AG09309 (cell line): ENCODE results near the gene ETV3.

Experiments used
- DNase-seq: peaks from one replicate; pipeline ENCODE4 v3.0.0-alpha.2; 2010; ENCODE audit warnings: low read depth
- H3K4me3 ChIP-seq: 2 replicates; pipeline ENCODE4 v1.5.1; 2011; ENCODE audit warnings: mild to moderate bottlenecking, low read depth, low read length, moderate library complexity; ENCODE audit not compliant: control insufficient read depth
- TF ChIP-seq, protein P1 (sequence below): IDR thresholded peaks from 2 replicates; pipeline ENCODE4 v1.5.1; 2011; ENCODE audit warnings: mild to moderate bottlenecking, low read depth, low read length, inconsistent platforms; ENCODE audit not compliant: insufficient read depth, control insufficient read depth; ENCODE audit errors: missing control alignments

ETV3 gene

DNA sequence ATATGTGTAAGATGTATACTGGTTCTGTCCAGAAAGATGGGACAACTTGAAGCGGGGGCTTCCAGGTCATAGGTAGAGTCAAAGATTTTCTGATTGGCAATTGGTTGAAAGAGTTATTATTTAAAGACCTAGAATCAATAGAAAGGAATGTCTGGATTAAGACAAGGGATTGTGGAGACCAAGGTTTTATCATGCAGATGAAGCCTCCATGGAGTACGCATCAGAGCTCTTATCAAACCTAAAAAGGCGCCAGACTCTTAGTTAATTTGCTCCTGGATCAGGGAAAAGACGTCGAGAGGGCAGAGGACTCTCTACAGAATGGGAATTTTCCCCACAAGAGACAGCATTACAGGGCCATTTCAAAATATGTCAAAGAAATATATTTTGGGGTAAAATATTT, 23.7 kb upstream of the ETV3 start:
- no peak overlapping the region for H3K4me3 ChIP-seq
- TF ChIP-seq, protein P1, sequence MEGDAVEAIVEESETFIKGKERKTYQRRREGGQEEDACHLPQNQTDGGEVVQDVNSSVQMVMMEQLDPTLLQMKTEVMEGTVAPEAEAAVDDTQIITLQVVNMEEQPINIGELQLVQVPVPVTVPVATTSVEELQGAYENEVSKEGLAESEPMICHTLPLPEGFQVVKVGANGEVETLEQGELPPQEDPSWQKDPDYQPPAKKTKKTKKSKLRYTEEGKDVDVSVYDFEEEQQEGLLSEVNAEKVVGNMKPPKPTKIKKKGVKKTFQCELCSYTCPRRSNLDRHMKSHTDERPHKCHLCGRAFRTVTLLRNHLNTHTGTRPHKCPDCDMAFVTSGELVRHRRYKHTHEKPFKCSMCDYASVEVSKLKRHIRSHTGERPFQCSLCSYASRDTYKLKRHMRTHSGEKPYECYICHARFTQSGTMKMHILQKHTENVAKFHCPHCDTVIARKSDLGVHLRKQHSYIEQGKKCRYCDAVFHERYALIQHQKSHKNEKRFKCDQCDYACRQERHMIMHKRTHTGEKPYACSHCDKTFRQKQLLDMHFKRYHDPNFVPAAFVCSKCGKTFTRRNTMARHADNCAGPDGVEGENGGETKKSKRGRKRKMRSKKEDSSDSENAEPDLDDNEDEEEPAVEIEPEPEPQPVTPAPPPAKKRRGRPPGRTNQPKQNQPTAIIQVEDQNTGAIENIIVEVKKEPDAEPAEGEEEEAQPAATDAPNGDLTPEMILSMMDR: no peak
- DNase-seq: no peak

DNA sequence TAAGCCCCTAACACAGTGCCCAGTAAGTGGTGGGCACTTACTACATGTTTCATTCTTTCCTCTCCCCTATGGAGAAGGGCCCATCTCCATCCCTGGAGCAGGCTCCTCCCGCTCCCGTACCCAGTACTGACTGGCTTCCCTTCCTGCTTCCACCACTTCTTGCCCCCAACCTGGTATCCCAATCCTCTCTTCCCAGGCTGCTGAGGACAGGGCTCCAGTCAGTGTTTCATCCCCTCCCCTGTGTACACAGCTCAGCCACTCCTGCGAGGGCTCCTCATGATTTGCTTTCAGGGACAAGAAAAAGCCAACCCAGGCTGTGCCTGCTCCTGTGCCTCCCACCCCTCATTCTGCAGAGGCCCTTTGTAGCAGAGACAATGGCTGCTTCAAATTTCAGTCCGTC, 20.8 kb upstream of the ETV3 start:
- TF ChIP-seq, protein P1: no peak
- no peak overlapping the region for H3K4me3 ChIP-seq
- DNase-seq: no peak

DNA sequence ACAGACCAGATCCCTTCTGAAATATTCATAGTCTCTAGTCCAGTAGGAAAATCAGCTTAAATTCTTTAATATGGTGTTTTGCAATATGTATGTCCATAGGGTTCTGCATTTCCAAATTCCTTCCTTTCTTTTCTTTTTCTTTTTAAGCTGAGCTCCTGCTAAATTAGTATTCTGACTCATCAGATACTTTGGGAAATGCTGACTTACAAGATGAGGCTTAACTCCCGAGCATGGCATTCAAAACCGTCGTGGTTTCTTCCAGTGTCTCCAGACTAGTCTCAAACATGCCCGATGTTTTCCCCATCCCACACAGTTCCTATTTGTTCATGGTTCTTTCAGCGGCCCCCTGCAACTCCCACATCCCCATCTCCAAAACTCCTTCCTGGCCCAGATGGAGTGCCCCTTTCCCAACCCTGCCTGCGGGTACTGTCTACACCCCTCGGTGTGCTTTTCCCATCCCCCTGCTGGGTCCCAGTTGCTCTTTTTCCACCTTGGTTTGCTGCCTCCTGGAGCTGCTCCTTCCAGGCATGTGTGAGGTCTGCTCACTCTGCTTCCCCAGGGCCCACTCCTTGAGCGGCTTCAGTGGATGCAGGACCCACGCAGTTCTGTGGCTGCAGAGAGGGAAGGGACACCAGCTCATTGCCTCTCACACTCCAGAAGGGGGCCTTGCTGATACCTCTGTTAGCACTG, 19.5 kb upstream of the ETV3 start:
- H3K4me3 ChIP-seq: no peak overlapping the region
- TF ChIP-seq, protein P1: no peak
- DNase-seq: no peak

DNA sequence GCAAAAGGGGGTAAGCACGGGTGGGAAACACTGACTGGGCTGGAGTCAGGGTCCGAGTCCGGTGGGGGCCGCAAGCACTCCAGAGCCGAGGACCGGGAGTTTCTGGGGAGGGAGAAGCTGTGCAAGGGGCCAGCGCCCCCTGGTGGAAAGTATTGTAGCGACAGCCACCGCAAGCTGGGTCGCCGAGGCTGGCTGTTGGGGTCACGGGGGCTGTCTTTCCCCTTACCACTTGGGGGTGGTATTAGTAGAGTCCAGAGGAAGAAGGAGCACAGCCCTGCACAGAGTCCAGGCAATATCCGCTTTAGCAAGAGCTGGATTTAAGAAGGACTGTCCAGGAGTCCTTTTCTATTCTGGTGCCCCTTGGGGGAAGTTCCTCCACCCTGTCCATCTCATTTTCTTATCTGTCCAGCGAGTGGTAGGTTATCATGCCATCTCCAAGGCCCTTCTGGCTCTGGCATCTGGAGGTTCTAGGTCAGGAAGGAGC, 17.9 kb upstream of the ETV3 start:
- H3K4me3 ChIP-seq: no peak overlapping the region
- TF ChIP-seq, protein P1: peak; percentile 96
- DNase-seq: no peak

DNA sequence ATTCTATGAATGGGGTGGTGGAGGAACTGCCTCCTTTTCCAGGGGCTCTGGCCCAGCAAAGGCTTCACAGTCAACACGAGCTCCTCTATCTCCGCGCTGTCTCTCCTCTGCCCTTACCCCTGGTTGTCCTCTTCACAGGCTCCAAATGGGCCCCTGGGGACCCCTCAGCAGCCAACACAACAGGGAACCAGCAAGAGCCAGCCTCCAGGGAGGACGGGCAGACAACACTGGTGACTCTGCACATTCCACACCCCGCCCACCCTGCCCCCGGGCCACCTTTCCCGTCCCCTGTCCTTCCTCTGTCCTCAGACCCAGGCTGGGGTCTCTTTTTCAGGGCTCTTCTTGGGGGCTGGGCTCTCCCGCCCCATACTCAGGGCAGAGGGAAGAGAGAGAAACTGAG, 17.5 kb upstream of the ETV3 start:
- TF ChIP-seq, protein P1: no peak
- no peak overlapping the region for H3K4me3 ChIP-seq

DNA sequence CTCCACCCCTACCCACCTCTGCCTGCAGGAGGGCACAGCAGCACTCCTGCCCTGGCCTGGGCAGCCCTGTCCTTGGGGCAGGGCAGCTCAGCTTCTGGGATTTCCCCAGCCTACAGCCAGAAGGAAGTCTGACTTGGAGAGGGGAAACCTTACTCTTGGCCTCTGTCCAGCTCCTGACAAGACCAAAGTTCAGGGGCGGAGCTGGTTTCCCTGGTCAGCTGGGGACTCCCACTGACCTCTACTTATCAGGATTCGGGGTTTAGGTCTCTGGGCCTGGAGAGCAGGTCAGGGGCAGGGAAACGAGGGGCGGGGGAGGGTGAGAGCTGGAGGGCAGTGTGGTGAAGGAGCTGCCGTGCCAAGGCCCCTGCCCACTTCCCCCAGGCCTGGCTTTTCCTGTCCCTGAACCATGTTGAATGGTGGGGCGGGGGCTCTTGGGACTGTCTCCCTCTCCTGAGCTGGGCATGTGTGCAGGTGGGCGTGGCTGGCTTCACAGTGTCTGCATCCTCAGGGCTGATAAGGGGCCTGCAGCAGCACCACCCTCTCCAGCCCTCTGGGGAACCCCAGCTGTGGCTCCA, 16.8 kb upstream of the ETV3 start:
- TF ChIP-seq, protein P1: no peak
- H3K4me3 ChIP-seq: no peak overlapping the region
- DNase-seq: no peak

More for the DNA sequence above, 17.5 kb upstream of the ETV3 start:
- no peak for DNase-seq
